ENCODE data around the gene RD3L.

The RD3L gene

DNA sequence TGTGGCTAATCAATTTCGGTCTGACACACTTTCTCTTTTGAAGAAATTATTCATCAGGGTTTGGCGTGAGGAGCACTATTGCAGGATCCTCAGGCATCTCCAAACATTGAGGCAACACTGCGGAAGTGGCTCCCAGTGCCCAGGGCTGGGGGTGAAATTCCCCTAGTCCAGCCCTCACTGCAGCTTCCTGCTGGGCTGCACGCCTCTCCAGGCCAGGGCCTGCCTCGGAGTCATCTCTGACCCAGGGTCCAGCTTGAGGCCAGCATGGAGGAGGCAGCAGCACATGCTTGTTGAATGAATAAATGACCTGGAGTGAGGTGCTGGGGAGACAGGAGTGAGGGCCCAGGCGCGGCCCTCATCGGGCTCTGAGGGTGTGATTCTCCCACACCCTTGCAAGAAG is 50.1 kb downstream of the RD3L start:
- DNase-seq = no peak

- no peak for DNase-seq
These were observed 50.6 kb downstream of the RD3L start for GRCh38 chr14:103891667-103892215.

- DNase-seq = no peak
These were observed 51.3 kb downstream of the RD3L start for GRCh38 chr14:103890821-103891666.

Data from SHP77 treated with DMSO at 0.1 percent for 48 hours (cell line).